ENCODE data around the gene RALGAPB. TPM values are rescaled to one million over a fixed set of nuclear protein-coding genes. Genes with fewer than 3 reads are reported as not detected.
A peak's percentile ranks its signal among the peaks of the same experiment; 100 is the strongest.

The RALGAPB gene
- total RNA-seq, 1 experiment from 2014 or later, result 30.4 TPM

DNA sequence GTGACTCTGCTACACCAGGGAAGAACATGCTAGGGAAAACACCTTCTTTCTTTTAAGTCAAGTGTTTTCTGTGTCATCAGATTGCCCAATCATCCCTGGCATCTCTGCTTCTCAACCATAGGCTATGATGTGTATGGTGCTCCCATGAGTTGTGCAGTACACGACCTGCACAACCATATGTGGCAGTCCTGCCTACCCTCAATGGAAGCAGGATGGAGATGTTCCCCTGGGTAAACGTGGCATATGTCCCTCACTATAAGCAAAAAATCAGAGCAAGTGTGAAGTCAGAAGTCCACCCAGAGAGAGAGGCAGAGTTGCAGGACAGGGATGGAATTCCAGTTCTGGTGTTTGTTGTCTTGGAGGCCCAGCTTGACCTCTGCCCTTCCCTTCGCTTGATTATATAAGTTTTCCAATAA, 27.3 kb upstream of the RALGAPB start:
- POLR2A ChIA-PET (ENCODE audit: unreplicated experiment), result no interaction called here
- H3K9me2 ChIP-seq (replicated peaks; ENCODE audit: low read length), result no peaks in the 10 kb centered on the region
- CTCF ChIA-PET, result interaction anchor here (1.1 kb wide), 1 partner anchor 11 kb away, joined by 3 read pairs; no protein-coding TSS in a partner anchor
- intact Hi-C loops (cut with micrococcal nuclease), result no loop called here
- H3K27me3 ChIP-seq (ENCODE audit: low read length), result no peaks in the 10 kb centered on the region
- no peaks in the 10 kb centered on the region for H3K36me3 ChIP-seq (ENCODE audit: low read depth, low read length)
- H3F3A ChIP-seq (ENCODE audit: low read length, unreplicated experiment), result no peaks in the 10 kb centered on the region
- H3K27ac ChIP-seq (ENCODE audit: low read length), result no peak overlapping the region
- no peaks in the 10 kb centered on the region for H4K20me1 ChIP-seq (ENCODE audit: low read length)
- H3K4me1 ChIP-seq (ENCODE audit: insufficient read depth, low read length), result peaks cover 26% of the 10 kb centered on the region
- no peaks in the 10 kb centered on the region for H3K9me3 ChIP-seq (ENCODE audit: low read length)
- ATAC-seq, result no peak
- no TSS peak for BruUV-seq (replicated peaks)
- H3K79me2 ChIP-seq (ENCODE audit: low read length), result peaks cover 15% of the 10 kb centered on the region
- no peak overlapping the region for H2AFZ ChIP-seq (ENCODE audit: low read length)
- no peak overlapping the region for H3K9ac ChIP-seq (ENCODE audit: low read length)
- no peak overlapping the region for H3K4me2 ChIP-seq (ENCODE audit: low read length)
- no peak for DNase-seq
- no peak overlapping the region for H3K4me3 ChIP-seq (ENCODE audit: low read length)
- no peak for TF ChIP-seq EZH2 (IDR thresholded peaks at IDR 0.05; ENCODE audit: low read length, unreplicated experiment)

DNA sequence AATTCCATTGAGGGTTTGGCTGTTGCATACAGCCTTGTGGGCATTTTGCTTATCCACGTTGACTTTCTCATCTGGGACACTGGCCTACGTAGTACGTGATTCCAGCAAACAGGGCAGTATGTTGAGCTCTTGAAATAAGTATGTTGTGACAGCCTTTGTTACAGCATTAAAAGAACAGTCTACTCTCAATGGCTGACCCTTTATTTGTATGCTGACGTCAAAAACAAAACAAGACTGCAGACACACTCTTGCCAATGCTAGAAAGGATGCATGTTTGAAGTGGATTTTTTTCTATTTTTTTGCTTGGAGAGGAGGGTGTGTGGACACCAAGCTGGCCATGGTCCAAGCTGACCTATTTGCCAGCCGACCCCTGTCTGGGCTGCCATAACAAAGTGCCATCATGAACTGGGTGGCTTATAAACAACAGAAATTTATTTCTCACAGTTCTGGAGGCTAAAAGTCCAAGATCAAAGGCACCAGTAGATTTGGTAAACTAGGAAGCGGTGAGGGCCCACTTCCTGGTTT, 26.7 kb upstream of the RALGAPB start:
- intact Hi-C loops (cut with micrococcal nuclease), result loop anchor here (1.0 kb wide), 1 partner anchor 11 kb away; the partner anchor contains the start of gene SNHG17
- ChIA-PET POLR2A (ENCODE audit: unreplicated experiment) (interaction anchor here (0.7 kb wide), 2 partner anchors 11 to 569 kb away, joined by 5 to 7 read pairs; partner anchors contain the start of gene SNHG17), CTCF (interaction anchor here (1.0 to 1.1 kb wide), 3 partner anchors 11 to 26 kb away, joined by 3 to 7 read pairs (median 5); partner anchors contain the start of genes RALGAPB and SNHG17)
- Histone ChIP-seq H4K20me1 (ENCODE audit: low read length) (no peaks in the 10 kb centered on the region), H3K4me1 (ENCODE audit: insufficient read depth, low read length) (peaks cover 31% of the 10 kb centered on the region), H3K27me3 (ENCODE audit: low read length) (no peaks in the 10 kb centered on the region), H3K9me2 (replicated peaks; ENCODE audit: low read length) (no peaks in the 10 kb centered on the region), H3K9me3 (ENCODE audit: low read length) (no peaks in the 10 kb centered on the region), H3K79me2 (ENCODE audit: low read length) (peaks cover 15% of the 10 kb centered on the region), H3F3A (ENCODE audit: low read length, unreplicated experiment) (no peaks in the 10 kb centered on the region), H3K27ac (ENCODE audit: low read length) (no peak overlapping the region), H2AFZ (ENCODE audit: low read length) (peak overlapping the region; percentile 85), H3K36me3 (ENCODE audit: low read depth, low read length) (no peaks in the 10 kb centered on the region), H3K4me3 (ENCODE audit: low read length) (peak overlapping the region; percentile 91), H3K4me2 (ENCODE audit: low read length) (peak overlapping the region; percentile 98), H3K9ac (ENCODE audit: low read length) (no peak overlapping the region)
- DNase-seq, result no peak
- BruUV-seq (replicated peaks), result no TSS peak
- no peak for ATAC-seq
- TF ChIP-seq, protein P1, sequence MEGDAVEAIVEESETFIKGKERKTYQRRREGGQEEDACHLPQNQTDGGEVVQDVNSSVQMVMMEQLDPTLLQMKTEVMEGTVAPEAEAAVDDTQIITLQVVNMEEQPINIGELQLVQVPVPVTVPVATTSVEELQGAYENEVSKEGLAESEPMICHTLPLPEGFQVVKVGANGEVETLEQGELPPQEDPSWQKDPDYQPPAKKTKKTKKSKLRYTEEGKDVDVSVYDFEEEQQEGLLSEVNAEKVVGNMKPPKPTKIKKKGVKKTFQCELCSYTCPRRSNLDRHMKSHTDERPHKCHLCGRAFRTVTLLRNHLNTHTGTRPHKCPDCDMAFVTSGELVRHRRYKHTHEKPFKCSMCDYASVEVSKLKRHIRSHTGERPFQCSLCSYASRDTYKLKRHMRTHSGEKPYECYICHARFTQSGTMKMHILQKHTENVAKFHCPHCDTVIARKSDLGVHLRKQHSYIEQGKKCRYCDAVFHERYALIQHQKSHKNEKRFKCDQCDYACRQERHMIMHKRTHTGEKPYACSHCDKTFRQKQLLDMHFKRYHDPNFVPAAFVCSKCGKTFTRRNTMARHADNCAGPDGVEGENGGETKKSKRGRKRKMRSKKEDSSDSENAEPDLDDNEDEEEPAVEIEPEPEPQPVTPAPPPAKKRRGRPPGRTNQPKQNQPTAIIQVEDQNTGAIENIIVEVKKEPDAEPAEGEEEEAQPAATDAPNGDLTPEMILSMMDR (conservative IDR thresholded peaks at IDR 0.05; ENCODE audit: low read depth, low read length), result no peak
- TF ChIP-seq EZH2 (IDR thresholded peaks at IDR 0.05; ENCODE audit: low read length, unreplicated experiment) (no peak), EZH2phosphoT487 (IDR thresholded peaks at IDR 0.05; ENCODE audit: borderline replicate concordance, low read length) (no peak)

DNA sequence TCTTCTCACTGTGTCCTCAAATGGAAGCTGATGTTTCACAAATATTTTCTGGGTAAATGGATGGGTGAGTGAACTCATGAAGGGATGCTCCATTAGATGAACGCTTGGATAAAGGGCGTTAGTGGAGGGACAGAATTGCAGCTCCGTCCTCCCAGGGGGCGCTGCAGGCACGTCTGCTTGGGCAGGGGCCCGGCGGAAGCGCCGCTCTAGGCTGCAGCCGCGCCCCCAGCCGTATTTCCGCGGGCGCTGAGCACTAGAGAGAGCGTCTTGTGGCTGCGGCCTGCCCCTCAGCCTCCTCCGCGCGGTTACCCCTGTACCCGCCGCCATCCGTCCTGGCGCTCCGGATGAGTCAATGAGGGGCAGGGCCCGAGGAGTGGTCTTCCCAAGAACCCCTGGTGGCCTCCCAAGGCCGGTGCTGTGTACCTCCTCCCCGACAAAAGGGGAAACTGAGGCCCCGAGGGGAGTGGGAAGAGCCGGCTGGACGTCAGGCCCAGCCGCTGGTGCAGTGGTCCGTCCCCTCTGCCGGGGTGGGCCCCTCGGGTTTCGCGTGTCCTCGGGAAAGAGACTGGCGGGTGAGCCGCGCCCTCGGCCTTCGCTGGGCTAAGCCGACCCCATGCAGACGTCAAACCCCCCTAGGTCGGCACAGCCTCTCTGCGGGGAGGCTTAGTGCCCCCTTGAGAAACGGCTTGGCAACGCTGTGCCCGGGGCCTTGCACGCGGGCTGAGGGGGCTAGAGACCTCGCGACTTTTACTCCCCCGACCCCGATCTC, 26.0 kb upstream of the RALGAPB start:
- H3K27ac ChIP-seq (ENCODE audit: low read length), result peak overlapping the region; percentile 21
- no peaks in the 10 kb centered on the region for H3F3A ChIP-seq (ENCODE audit: low read length, unreplicated experiment)
- no peaks in the 10 kb centered on the region for H3K36me3 ChIP-seq (ENCODE audit: low read depth, low read length)
- H2AFZ ChIP-seq (ENCODE audit: low read length), result peak overlapping the region; percentile 85
- ChIA-PET POLR2A (ENCODE audit: unreplicated experiment) (interaction anchor here (0.7 kb wide), 2 partner anchors 11 to 569 kb away, joined by 5 to 7 read pairs; partner anchors contain the start of gene SNHG17), CTCF (interaction anchor here (1.0 to 1.1 kb wide), 3 partner anchors 11 to 26 kb away, joined by 3 to 7 read pairs (median 5); partner anchors contain the start of genes RALGAPB and SNHG17)
- DNase-seq (peak; percentile 92), ATAC-seq (peak; percentile 89)
- H3K4me2 ChIP-seq (ENCODE audit: low read length), result peak overlapping the region; percentile 98
- peak overlapping the region; percentile 91 for H3K4me3 ChIP-seq (ENCODE audit: low read length)
- TF ChIP-seq, protein P1 (conservative IDR thresholded peaks at IDR 0.05; ENCODE audit: low read depth, low read length), result peak; percentile 94
- TF ChIP-seq EZH2 (IDR thresholded peaks at IDR 0.05; ENCODE audit: low read length, unreplicated experiment) (no peak), EZH2phosphoT487 (IDR thresholded peaks at IDR 0.05; ENCODE audit: borderline replicate concordance, low read length) (no peak)
- no peaks in the 10 kb centered on the region for H4K20me1 ChIP-seq (ENCODE audit: low read length)
- no peaks in the 10 kb centered on the region for H3K9me3 ChIP-seq (ENCODE audit: low read length)
- peaks cover 15% of the 10 kb centered on the region for H3K79me2 ChIP-seq (ENCODE audit: low read length)
- TSS peak; percentile 64 for BruUV-seq (replicated peaks)
- peaks cover 31% of the 10 kb centered on the region for H3K4me1 ChIP-seq (ENCODE audit: insufficient read depth, low read length)
- no peaks in the 10 kb centered on the region for H3K27me3 ChIP-seq (ENCODE audit: low read length)
- intact Hi-C loops (cut with micrococcal nuclease), result loop anchor here (1.0 kb wide), 1 partner anchor 11 kb away; the partner anchor contains the start of gene SNHG17
- no peaks in the 10 kb centered on the region for H3K9me2 ChIP-seq (replicated peaks; ENCODE audit: low read length)
- peak overlapping the region; percentile 97 for H3K9ac ChIP-seq (ENCODE audit: low read length)
